Measurements from ENCODE around the gene RAPH1.

RAPH1 gene

GRCh38 chr2:203450561-203450960 is 84.5 kb downstream of the RAPH1 start:
- Histone ChIP-seq H3K36me3 (ENCODE audit: control insufficient read depth, insufficient read depth, low read length) (no peaks in the 10 kb centered on the region), H3K27me3 (ENCODE audit: control insufficient read depth, insufficient read depth, low read length) (no peaks in the 10 kb centered on the region), H3K27ac (no peak overlapping the region), H3K79me2 (no peaks in the 10 kb centered on the region), H3K4me2 (ENCODE audit: low read length) (no peak overlapping the region), H3K9ac (no peak overlapping the region), H3K4me1 (no peaks in the 10 kb centered on the region), H3K4me3 (ENCODE audit: low read depth, low read length) (no peak overlapping the region), H3K9me3 (ENCODE audit: control insufficient read depth, low read length) (no peaks in the 10 kb centered on the region), H2AFZ (no peak overlapping the region)
- TF ChIP-seq, protein P1, sequence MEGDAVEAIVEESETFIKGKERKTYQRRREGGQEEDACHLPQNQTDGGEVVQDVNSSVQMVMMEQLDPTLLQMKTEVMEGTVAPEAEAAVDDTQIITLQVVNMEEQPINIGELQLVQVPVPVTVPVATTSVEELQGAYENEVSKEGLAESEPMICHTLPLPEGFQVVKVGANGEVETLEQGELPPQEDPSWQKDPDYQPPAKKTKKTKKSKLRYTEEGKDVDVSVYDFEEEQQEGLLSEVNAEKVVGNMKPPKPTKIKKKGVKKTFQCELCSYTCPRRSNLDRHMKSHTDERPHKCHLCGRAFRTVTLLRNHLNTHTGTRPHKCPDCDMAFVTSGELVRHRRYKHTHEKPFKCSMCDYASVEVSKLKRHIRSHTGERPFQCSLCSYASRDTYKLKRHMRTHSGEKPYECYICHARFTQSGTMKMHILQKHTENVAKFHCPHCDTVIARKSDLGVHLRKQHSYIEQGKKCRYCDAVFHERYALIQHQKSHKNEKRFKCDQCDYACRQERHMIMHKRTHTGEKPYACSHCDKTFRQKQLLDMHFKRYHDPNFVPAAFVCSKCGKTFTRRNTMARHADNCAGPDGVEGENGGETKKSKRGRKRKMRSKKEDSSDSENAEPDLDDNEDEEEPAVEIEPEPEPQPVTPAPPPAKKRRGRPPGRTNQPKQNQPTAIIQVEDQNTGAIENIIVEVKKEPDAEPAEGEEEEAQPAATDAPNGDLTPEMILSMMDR (IDR thresholded peaks at IDR 0.05): no peak

DNA sequence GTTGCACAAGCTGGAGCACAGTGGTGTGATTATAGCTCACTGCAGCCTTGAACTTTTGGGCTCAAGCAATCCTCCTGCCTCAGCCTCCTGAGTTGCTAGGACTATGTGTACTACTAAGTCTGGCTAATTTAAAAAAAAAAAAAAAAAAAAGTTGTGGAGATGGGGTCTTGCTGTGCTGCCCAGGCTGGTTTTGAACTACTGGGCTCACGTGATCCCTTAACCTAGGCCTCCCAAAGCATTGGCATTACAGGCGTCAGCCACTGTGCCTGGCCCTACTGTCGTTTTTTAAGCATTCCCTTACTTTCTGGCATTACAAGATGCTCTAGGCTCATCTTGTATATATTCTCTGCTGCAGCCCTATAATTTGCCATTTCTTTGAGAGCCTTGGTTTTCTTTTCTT is 88.3 kb downstream of the RAPH1 start:
- Histone ChIP-seq H3K4me2 (ENCODE audit: low read length) (no peak overlapping the region), H3K36me3 (ENCODE audit: control insufficient read depth, insufficient read depth, low read length) (no peaks in the 10 kb centered on the region), H3K27ac (no peak overlapping the region), H3K79me2 (no peaks in the 10 kb centered on the region), H3K4me3 (ENCODE audit: low read depth, low read length) (no peak overlapping the region), H2AFZ (no peak overlapping the region), H3K27me3 (ENCODE audit: control insufficient read depth, insufficient read depth, low read length) (no peaks in the 10 kb centered on the region), H3K4me1 (no peaks in the 10 kb centered on the region), H3K9me3 (ENCODE audit: control insufficient read depth, low read length) (no peaks in the 10 kb centered on the region), H3K9ac (no peak overlapping the region)
- TF ChIP-seq, protein P1 (IDR thresholded peaks at IDR 0.05): no peak

- H2AFZ ChIP-seq: no peak overlapping the region
- H3K4me2 ChIP-seq (ENCODE audit: low read length): no peak overlapping the region
- no peak overlapping the region for H3K27ac ChIP-seq
- no peak overlapping the region for H3K9ac ChIP-seq
- no peaks in the 10 kb centered on the region for H3K4me1 ChIP-seq
- no peaks in the 10 kb centered on the region for H3K27me3 ChIP-seq (ENCODE audit: control insufficient read depth, insufficient read depth, low read length)
- no peaks in the 10 kb centered on the region for H3K36me3 ChIP-seq (ENCODE audit: control insufficient read depth, insufficient read depth, low read length)
- TF ChIP-seq, protein P1 (IDR thresholded peaks at IDR 0.05): no peak
- H3K79me2 ChIP-seq: no peaks in the 10 kb centered on the region
- no peaks in the 10 kb centered on the region for H3K9me3 ChIP-seq (ENCODE audit: control insufficient read depth, low read length)
- H3K4me3 ChIP-seq (ENCODE audit: low read depth, low read length): no peak overlapping the region
Measured at GRCh38 chr2:203446071-203446481, 89.0 kb downstream of the RAPH1 start.

GRCh38 chr2:203444738-203445137 is 90.4 kb downstream of the RAPH1 start:
- no peak overlapping the region for H3K27ac ChIP-seq
- no peaks in the 10 kb centered on the region for H3K9me3 ChIP-seq (ENCODE audit: control insufficient read depth, low read length)
- no peak overlapping the region for H3K9ac ChIP-seq
- H2AFZ ChIP-seq: no peak overlapping the region
- TF ChIP-seq, protein P1 (IDR thresholded peaks at IDR 0.05): no peak
- H3K36me3 ChIP-seq (ENCODE audit: control insufficient read depth, insufficient read depth, low read length): no peaks in the 10 kb centered on the region
- no peak overlapping the region for H3K4me3 ChIP-seq (ENCODE audit: low read depth, low read length)
- H3K27me3 ChIP-seq (ENCODE audit: control insufficient read depth, insufficient read depth, low read length): no peaks in the 10 kb centered on the region
- no peak overlapping the region for H3K4me2 ChIP-seq (ENCODE audit: low read length)
- no peaks in the 10 kb centered on the region for H3K79me2 ChIP-seq
- no peaks in the 10 kb centered on the region for H3K4me1 ChIP-seq

DNA sequence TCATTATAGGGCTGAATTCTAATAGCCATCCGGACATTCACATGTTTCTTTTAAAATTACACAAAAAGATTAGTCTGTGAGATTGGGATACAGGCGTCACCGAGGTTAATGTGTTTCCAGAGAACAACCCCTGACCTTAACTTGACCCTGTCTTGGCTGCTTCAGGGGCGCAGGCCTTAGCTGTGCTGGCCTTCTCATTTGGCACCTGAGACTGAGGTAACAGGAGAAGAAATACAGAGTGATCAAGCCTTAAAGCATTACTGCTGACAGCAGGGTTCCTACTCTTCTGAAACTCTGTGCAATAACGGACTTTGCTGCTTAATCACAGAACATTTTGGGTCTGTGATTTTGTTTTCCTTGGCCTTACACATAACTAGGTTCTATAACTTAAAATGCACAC is 92.6 kb downstream of the RAPH1 start:
- no peak overlapping the region for H3K9ac ChIP-seq

More for the DNA sequence above, 92.6 kb downstream of the RAPH1 start:
- Histone ChIP-seq H3K4me1 (no peaks in the 10 kb centered on the region), H3K36me3 (ENCODE audit: control insufficient read depth, insufficient read depth, low read length) (no peaks in the 10 kb centered on the region), H3K4me3 (ENCODE audit: low read depth, low read length) (no peak overlapping the region), H3K9me3 (ENCODE audit: control insufficient read depth, low read length) (no peaks in the 10 kb centered on the region), H3K27ac (no peak overlapping the region), H3K4me2 (ENCODE audit: low read length) (no peak overlapping the region), H2AFZ (no peak overlapping the region), H3K27me3 (ENCODE audit: control insufficient read depth, insufficient read depth, low read length) (no peaks in the 10 kb centered on the region), H3K79me2 (no peaks in the 10 kb centered on the region)
- TF ChIP-seq, protein P1 (IDR thresholded peaks at IDR 0.05): no peak

All from parathyroid adenoma (tissue), 2 donors.